ENCODE results near the gene XAF1.
"Not testable (repeated sequence)": the region's sequence is repeated elsewhere in the genome, so short reads cannot be mapped to it uniquely, and the experiment has no call there.

Gene XAF1

DNA sequence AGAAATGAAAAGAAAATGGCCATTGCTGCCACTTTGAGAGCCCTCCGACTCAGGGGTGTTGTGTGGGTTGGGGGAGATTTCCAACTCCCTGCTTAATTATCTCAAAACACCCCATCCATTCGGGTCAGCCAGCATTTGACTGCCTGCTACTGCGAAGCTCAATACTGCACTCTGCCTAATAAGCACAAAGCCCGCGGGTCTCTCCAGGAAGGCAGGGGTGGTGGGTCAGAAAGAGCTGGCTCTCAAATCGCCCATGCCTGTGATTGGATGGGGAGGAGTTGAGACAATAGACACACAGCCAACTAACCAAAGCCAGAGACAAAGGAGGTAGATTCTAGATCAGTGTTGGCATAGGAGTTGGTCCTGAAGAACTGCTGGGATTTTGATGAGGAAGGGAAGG is 2.3 kb upstream of the XAF1 start:
- no peak for DNase-seq (ENCODE audit: low read depth)

GRCh38 chr17:6755281-6755680 is 565 bp upstream of the XAF1 start:
- no peak for DNase-seq (ENCODE audit: low read depth)

DNA sequence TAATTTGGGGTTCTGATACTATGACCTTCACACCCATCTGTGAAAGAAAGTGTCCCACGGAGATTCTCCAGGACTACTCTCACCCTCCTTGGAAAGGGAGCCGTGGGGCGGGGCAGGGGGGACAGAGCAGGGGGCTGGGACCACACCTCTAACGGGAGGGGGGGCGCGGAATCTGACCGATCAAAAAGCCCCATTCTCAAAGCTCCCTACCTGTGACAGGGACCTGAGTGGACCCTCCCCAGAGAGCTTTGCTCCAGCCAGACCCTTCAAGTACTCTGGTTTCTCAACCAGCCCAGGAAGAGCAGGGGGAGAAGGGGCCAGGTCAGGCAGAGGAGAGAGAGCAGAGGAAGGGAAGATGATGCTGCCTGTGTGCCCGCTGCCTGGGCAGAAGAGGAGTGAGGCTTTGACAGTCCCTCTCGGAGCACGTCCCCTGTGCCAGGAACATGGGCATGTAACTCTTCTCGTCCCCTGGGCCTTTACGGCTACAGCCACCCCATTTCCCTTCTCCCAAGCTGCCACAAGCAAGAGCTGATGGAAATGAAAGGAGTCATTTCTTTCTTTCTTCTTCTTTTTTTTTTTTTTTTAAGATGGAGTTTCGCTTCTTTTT is 682 bp downstream of the XAF1 start:
- no peak for DNase-seq (ENCODE audit: low read depth)

GRCh38 chr17:6757747-6758146 is 1.9 kb downstream of the XAF1 start:
- DNase-seq (ENCODE audit: low read depth): no peak

DNA sequence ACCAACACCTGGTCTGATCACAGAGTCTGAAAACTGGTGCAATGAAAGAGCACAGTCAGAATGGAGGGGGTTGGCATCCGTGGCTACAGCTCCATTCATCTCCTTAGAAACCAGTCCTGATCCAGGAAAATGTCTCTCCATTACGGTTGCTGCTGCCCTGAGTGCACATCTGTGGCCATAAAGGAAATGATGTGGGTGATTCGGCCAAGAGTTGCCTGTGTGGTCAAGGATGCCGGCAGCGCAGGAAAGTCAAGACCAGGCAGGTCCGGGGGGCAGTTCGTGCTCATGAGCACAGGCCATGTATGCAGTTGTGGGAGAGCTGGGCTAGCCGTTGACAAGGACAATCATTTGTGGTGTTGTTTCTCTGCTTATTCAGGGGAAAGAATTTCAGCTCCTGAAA is 5.9 kb downstream of the XAF1 start:
- no peak for DNase-seq (ENCODE audit: low read depth)

- no peak for DNase-seq (ENCODE audit: low read depth)
These were observed 12.6 kb downstream of the XAF1 start for GRCh38 chr17:6768447-6768846.

- no peak for DNase-seq (ENCODE audit: low read depth)
These were observed 16.2 kb downstream of the XAF1 start for GRCh38 chr17:6772016-6772415.

GRCh38 chr17:6774906-6775305 is 19.1 kb downstream of the XAF1 start:
- not testable (repeated sequence) for DNase-seq (ENCODE audit: low read depth)

DNA sequence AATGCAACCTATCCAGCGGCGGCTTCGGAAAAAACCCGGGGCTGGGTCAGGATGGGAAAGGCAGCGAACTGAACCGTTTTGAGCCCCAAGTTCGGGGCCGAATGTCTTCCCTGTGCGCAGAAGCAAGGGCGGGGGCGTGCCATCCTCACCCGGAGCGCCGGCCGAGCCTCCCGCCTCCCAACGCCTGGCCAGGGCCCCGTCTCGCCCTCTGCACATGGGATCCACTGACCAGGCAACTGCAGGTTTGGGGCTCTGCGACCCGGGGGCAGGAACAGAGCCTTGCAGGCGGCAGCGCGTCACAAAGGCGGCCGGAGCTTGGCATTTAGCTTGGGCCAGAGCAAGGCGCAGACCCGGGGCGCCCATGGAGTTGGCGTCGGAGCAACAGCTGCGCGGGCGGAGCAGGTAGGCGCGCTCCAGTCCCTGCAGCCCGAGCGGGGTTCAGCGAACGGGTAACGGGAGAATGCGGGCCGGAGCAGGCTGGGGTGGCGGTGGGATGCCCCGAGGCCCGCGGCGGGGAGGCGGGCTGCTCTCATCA is 20.1 kb downstream of the XAF1 start, which contains the start of gene FBXO39:
FBXO39 (plus strand) TSS at position 345 of the 535 bp plus-strand sequence. CDS start 3,654 bp downstream, outside the sequence.
- DNase-seq (ENCODE audit: low read depth): no peak

DNA sequence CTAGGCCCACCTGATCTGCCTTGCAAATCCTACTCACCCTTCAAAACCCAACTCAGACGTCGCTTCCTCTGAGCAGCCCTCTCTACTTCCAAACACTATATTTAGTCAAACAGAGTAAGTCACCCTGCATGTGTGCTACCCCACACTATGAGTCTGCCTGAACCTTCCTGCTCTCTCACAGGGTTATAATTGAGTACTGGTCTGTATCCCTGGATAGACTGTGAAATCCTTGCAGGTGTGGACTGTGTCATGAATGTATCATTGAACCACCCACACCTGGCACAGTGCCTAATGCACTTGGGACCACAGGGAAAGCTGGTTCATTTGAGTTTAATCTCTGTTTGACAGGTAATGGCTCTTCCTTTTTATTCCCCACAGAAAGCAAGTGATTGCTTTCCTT is 23.6 kb downstream of the XAF1 start:
- DNase-seq (ENCODE audit: low read depth): no peak

GRCh38 chr17:6780001-6780400 is 24.2 kb downstream of the XAF1 start:
- DNase-seq (ENCODE audit: low read depth): no peak

- DNase-seq (ENCODE audit: low read depth): no peak
These were observed 25.0 kb downstream of the XAF1 start for GRCh38 chr17:6780886-6781285.

GRCh38 chr17:6782244-6782643 is 26.4 kb downstream of the XAF1 start:
- no peak for DNase-seq (ENCODE audit: low read depth)

- DNase-seq (ENCODE audit: low read depth): no peak
These were observed 30.8 kb downstream of the XAF1 start for GRCh38 chr17:6786618-6787017.

DNA sequence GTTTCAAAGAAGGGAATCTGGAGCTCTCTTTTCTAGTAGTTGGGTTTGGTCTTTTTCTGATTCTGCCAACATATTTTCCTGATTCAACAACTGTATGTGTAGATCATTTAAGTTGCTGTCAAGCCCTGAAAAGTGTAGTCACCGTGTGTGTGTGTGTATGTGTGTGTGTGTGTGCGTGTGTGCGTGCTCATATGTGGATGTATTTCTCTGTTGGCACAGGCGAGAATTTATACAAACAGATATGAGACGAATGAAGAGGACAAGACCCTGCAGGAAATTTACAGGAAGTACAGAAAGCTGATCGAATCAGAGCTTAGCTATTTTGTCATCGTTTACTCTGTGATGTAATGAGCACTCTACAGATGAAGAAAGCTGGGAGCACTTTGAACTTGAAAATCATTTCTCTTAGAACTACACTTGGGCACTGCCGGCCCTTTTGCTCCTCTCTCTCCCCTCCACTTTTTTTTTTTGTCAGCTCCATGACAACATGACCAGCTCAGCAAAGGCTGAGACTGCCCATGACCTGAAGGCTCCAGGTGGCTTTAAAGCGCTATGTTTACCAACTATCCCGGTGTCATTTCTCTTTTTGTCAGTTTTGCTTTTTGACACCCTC is 31.3 kb downstream of the XAF1 start:
- no peak for DNase-seq (ENCODE audit: low read depth)

GRCh38 chr17:6789146-6789545 is 33.3 kb downstream of the XAF1 start:
- no peak for DNase-seq (ENCODE audit: low read depth)

GRCh38 chr17:6793748-6794493 is 38.1 kb downstream of the XAF1 start:
- DNase-seq (ENCODE audit: low read depth): no peak

GRCh38 chr17:6796017-6796886 is 40.4 kb downstream of the XAF1 start:
- no peak for DNase-seq (ENCODE audit: low read depth)

DNA sequence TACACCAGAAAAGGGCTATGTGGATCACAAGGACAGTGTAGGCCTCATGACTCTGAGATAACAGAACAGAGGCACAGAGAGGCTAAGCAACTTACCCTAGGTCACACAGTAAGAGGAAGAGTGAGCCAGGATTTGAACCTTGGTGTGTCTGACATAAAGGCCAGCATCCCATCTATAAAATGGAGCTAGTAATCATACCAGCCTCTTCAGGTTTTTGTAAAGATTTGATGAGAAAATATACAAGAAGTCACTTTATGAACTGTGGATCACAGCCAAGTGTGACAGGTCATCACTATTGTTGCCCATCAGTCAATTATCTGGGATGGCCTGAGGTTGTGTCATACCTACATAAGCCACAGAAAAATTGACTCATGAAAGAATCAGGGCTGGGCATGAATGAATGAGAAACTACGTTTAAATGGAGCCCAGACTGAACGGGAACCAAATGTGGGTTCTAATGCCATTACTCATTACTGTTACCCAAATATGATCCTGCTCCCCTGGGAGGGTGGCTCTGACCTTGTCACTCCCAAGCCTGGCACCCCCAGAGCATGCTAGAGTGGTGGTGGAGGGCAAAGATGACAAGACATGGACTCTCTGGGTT is 41.1 kb downstream of the XAF1 start:
- DNase-seq (ENCODE audit: low read depth): no peak

GRCh38 chr17:6797718-6798351 is 42.0 kb downstream of the XAF1 start:
- no peak for DNase-seq (ENCODE audit: low read depth)

- DNase-seq (ENCODE audit: low read depth): no peak
These were observed 43.9 kb downstream of the XAF1 start for GRCh38 chr17:6799738-6800137.

Data from activated T-helper 9 cell treated with anti-CD3 and anti-CD28 coated beads, Interleukin-2, amount 50 U/mL, for 16 hours (primary cell).